GM19240 (cell line): ENCODE results near the gene PRLH.

Experiments
- DNase-seq: peaks from one replicate; pipeline ENCODE4 v3.0.0; 2011; ENCODE audit warnings: low spot score; ENCODE audit not compliant: insufficient read length

PRLH gene

GRCh38 chr2:237539681-237540080 lies 26.7 kb upstream of the PRLH start:
- DNase-seq = no peak

DNA sequence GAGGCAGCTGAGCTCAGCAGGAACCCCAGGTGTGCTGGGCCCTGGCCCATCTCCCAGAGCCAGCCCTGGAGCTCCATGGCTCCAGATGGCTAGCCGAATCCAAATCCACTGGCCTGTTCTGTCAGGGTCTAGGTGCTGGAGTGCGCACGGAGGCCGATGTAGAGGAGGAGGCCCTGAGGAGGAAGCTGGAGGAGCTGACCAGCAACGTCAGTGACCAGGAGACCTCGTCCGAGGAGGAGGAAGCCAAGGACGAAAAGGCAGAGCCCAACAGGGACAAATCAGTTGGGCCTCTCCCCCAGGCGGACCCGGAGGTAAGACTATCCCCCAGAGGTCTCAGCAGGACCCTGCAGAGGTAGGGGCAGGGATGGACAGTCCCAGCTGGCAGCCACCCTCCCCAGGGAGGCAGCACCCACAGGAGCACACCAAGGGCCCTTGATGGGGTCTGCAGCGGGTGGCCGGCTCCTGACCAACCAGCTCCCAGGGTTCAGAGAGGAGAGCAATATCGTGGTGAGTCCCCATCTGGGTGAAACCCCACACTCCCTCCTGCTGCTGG lies 26.1 kb upstream of the PRLH start:
- no peak for DNase-seq

GRCh38 chr2:237540823-237541222 lies 25.6 kb upstream of the PRLH start:
- no peak for DNase-seq

DNA sequence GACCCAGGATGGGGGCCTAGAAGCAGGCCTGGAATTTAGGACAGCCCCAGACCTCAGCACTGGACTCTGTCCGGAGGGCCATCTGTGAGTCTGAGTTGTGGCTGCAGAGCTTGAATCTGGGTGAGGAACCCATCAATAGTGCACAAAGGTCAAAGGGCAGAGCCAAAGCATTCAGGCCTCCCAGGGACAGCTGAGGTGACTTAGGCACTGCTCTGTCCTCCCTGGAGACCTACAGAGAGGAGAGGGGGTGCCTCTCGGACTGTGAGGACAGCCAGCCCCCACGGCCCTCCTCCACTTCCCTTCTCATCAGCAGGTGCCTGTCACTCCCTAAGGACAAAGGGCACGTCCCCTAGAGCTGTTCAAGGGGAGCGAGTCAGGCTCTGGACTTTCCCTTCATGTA lies 25.1 kb upstream of the PRLH start:
- no peak for DNase-seq

GRCh38 chr2:237542001-237542704 lies 24.2 kb upstream of the PRLH start:
- no peak for DNase-seq

DNA sequence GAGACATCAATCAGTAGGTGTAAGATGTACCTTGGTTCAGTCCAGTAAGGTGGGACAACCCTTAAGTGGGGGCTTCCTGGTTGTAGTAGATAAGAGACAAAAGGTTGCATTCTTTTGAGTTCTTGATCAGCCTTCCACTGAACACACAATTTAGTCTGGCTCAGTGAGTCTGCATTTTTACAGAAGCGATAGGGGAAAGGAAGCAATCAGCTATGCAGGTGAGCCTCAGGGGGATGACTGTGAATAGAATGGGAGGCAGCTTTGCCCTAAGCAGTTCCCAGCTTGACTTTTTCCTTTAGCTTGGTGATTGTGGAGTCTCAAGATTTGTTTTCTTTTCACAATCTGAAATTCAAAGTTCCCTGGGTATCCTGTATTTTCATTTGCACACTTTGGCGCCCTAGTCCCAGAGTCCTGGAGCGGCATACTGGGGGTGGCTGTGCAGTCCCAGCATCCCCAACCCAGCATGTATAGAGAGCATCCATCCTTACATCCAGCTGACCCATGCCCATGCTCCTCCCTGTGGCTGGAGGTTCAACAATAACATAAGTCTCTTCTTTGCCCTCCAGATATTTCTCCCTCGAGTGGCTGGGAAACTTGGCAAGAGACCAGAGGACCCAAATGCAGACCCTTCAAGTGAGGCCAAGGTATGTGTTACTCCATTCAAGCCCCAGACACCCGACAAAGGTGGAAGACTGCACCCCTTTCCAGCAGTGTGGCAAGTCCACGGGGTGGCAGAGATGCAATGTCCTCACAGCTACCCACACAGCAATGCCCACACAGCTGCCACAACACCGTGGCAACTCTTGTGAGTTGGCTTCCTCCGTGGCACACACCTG lies 20.1 kb upstream of the PRLH start:
- no peak for DNase-seq

DNA sequence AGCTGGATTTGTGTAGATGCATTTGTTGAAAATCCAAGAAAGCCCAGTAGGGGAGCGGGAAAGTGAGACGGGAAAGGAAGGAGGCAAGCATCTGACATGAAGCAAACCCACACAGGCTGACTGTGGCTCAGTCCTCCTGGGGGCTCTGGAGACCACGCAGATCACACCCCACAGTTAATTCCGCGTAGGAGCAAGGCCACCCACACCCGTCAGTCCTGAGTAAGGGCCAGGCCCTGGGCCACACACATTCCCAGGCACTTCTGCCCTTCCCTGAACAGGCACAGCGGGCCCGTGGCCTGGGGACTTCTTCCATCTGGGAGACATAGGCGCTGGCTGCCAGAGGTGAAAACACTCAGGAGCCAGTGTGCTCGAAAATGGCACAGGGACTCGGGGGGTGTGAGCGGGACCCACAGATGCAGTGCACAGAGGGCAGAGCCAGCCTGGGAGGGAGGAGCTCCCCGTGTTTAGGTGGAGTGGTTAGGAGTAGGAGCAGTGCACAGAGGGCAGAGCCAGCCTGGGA lies 19.4 kb upstream of the PRLH start:
- no peak for DNase-seq

GRCh38 chr2:237547841-237548416 lies 18.4 kb upstream of the PRLH start:
- DNase-seq = no peak

DNA sequence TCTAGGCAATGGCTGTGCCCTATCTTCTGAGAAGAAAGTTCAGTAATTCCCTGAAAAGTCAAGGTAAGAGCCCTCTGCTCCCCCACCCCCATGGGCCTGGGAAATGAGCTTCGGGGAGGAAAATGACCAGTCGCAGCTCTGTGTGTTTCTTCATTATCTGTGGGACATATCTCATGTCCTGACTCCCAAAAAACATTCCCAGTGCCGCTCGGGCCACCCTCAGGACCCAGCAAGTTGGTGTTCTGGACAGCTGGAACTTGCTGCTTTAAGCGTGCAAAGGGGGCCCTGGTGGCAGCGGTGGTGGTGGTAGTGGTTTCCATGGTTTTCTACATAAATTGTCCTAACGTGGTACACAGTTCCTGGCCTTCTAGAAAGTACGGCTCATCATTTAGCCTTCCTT lies 17.2 kb upstream of the PRLH start:
- no peak for DNase-seq

DNA sequence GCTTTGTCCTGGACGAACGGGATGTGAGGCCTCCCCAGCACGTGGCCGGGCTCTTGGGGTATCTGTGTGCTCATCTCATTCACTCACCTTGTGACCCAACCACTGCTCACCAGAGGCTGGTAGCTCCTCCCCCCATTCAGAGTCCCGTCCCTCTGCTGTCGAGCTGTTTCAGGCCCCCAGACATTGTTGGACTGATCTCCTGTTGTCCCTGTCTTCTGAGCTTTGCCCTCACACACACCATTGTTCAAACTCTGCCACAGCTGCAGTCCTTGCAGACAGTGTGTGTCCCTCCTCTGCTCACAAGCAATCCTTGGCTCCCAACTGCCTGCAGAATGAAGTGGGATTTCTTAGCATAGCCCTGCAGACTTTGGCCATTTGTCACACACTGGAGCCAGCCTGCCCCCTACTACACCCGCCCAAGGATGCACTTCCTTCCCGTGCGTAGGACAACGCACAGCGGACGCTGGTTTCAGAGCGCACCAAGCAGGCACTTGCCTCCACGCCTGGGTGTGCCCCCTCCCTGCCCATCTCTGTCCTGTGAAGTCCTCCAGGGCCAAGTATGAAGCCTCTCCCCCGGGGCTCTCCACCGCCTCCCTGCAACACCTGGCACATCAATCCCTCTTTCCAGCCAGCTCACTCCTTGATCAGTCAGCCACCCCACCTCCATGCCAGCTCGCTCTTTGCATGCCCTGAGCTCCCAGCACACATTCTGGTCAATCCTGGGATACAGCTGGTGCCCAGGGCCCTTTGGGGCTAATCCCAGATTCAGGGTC lies 16.5 kb upstream of the PRLH start:
- DNase-seq = no peak

GRCh38 chr2:237551071-237551574 lies 15.3 kb upstream of the PRLH start:
- DNase-seq = no peak

- DNase-seq = no peak
These were observed 13.5 kb upstream of the PRLH start for GRCh38 chr2:237552908-237553307.

DNA sequence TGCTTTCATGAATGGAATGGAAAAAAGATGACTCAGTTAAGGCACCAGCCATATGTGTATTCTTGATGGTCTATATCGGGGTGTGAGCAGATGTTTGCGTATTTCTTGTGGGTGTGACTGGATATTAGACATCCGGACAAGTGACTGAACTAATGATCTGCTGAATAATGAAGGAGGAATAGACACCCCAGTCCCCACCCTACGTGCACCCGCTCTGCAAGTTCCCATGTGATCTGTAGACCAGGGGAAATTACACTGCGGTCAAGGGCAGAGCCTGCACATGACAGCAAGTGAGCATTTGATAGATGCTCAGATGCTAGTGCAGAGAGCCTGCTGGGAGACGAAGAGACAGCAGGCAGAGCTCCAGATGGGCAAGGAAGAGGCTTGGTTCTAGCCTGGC lies 12.4 kb upstream of the PRLH start:
- DNase-seq = no peak

DNA sequence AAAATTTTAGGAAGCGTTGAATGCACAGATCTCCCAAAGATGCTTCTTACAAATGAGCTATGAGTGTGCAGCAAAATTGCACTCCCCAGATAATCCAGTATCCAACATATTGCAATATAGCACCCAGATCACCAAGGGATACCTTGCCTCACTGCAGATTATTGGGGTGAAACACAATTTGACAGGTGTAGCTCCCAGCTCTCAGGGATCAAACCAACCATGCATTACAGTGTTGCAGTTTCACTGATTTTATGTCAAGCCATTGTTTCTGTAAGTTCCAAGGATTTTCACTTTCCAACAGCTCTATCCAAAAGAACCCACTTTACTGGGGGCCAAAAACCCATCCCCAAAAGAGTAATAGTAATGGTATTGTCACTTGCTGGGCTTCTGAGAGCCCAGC lies 10.8 kb upstream of the PRLH start:
- DNase-seq = no peak

GRCh38 chr2:237556773-237557632 lies 9.4 kb upstream of the PRLH start:
- DNase-seq = peak; percentile 82

DNA sequence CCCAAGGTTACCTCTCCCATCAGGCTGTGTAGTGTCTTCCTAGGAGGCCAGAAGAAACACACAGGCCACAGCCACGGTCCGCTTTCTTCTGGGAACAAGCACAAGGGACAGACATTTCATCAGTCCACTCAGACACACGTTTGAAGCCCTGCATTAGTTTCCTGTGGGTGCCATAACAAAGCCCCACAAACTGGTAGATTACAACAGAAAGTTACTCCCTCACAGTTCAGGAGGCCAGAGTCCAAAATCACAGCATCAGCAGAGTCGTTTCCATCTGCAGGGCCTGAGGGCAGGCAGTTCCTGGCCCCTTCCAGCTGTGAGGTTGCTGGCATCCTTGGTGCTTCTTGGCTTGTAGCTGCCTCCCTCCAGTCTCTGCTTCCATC lies 8.8 kb upstream of the PRLH start:
- no peak for DNase-seq

- no peak for DNase-seq
These were observed 7.3 kb upstream of the PRLH start for GRCh38 chr2:237558961-237559641.

GRCh38 chr2:237561221-237561620 lies 5.2 kb upstream of the PRLH start:
- no peak for DNase-seq

- DNase-seq = no peak
These were observed 2.6 kb upstream of the PRLH start for GRCh38 chr2:237563816-237564215.
